RWPE2 (cell line): ENCODE measurements around the gene CIC.

Experiments
- ATAC-seq: fragments of 200-7000 bp; cut with Tn5 transposase; 3 replicates; pipeline ENCODE4 v1.9.1; 2021; ENCODE audit warnings: low read depth
- DNase-seq: peaks from one replicate; pipeline ENCODE4 v3.0.0-alpha.2; 2020; ENCODE audit warnings: low spot score
- H3K27ac ChIP-seq: fragments of 450-650 bp; 2 replicates; pipeline ENCODE4 v1.5.1; 2017; ENCODE audit warnings: mild to moderate bottlenecking; ENCODE audit not compliant: poor library complexity, severe bottlenecking
- H3K27me3 ChIP-seq: fragments of 250-450 bp; sonication (Bioruptor Pico); 2 replicates; pipeline ENCODE4 v1.5.1; 2021; ENCODE audit warnings: mild to moderate bottlenecking, moderate library complexity; ENCODE audit not compliant: insufficient read depth, poor library complexity, severe bottlenecking
- H3K36me3 ChIP-seq: fragments of 250-450 bp; sonication (Bioruptor Pico); 2 replicates; pipeline ENCODE4 v1.5.1; 2020; ENCODE audit warnings: low read depth, mild to moderate bottlenecking, moderate library complexity
- H3K4me1 ChIP-seq: fragments of 250-450 bp; sonication (Bioruptor Pico); 2 replicates; pipeline ENCODE4 v1.5.1; 2021; ENCODE audit warnings: mild to moderate bottlenecking, moderate library complexity; ENCODE audit not compliant: insufficient read depth, poor library complexity, severe bottlenecking
- H3K4me3 ChIP-seq: fragments of 250-450 bp; sonication (Bioruptor Pico); 2 replicates; pipeline ENCODE4 v1.5.1; 2021; ENCODE audit warnings: mild to moderate bottlenecking, moderate library complexity; ENCODE audit not compliant: severe bottlenecking
- H3K9me3 ChIP-seq: fragments of 250-450 bp; sonication (Bioruptor Pico); 2 replicates; pipeline ENCODE4 v1.5.1; 2021; ENCODE audit warnings: mild to moderate bottlenecking, moderate library complexity; ENCODE audit not compliant: severe bottlenecking
- CTCF ChIP-seq: fragments of 450-650 bp; IDR thresholded peaks from one replicate; pipeline ENCODE4 v1.5.1; 2017; ENCODE audit warnings: mild to moderate bottlenecking, moderate library complexity; ENCODE audit not compliant: poor library complexity, severe bottlenecking

Gene CIC

GRCh38 chr19:42268142-42268703 lies 829 bp upstream of the CIC start:
- peaks cover 5% of the 10 kb centered on the region for H3K4me1 ChIP-seq
- H3K27ac ChIP-seq: peak overlapping the region; percentile 98
- H3K36me3 ChIP-seq: no peaks in the 10 kb centered on the region
- TF ChIP-seq CTCF: no peak
- peak; percentile 47 for ATAC-seq
- peak; percentile 98 for DNase-seq
- H3K9me3 ChIP-seq: no peaks in the 10 kb centered on the region
- peak overlapping the region; percentile 84 for H3K4me3 ChIP-seq
- H3K27me3 ChIP-seq: no peaks in the 10 kb centered on the region

- peak overlapping the region; percentile 98 for H3K27ac ChIP-seq
- no peaks in the 10 kb centered on the region for H3K27me3 ChIP-seq
- DNase-seq (peak; percentile 57), ATAC-seq (no peak)
- H3K4me1 ChIP-seq: peaks cover 5% of the 10 kb centered on the region
- H3K4me3 ChIP-seq: peak overlapping the region; percentile 84
- peaks cover 5% of the 10 kb centered on the region for H3K36me3 ChIP-seq
- H3K9me3 ChIP-seq: no peaks in the 10 kb centered on the region
- no peak for TF ChIP-seq CTCF
Observed at GRCh38 chr19:42269478-42270345, 660 bp downstream of the CIC start.

- H3K36me3 ChIP-seq: peaks cover 13% of the 10 kb centered on the region
- H3K27me3 ChIP-seq: no peaks in the 10 kb centered on the region
- DNase-seq: peak; percentile 89
- peak overlapping the region; percentile 98 for H3K27ac ChIP-seq
- no peaks in the 10 kb centered on the region for H3K9me3 ChIP-seq
- peaks cover 10% of the 10 kb centered on the region for H3K4me1 ChIP-seq
- TF ChIP-seq CTCF: no peak
- H3K4me3 ChIP-seq: peak overlapping the region; percentile 84
- ATAC-seq: peak; percentile 24
Observed at GRCh38 chr19:42270346-42271044, 1.4 kb downstream of the CIC start.

- no peak for TF ChIP-seq CTCF
- no peaks in the 10 kb centered on the region for H3K27me3 ChIP-seq
- no peak overlapping the region for H3K4me3 ChIP-seq
- peak overlapping the region; percentile 98 for H3K27ac ChIP-seq
- peaks cover 17% of the 10 kb centered on the region for H3K36me3 ChIP-seq
- ATAC-seq (no peak), DNase-seq (no peak)
- peaks cover 10% of the 10 kb centered on the region for H3K4me1 ChIP-seq
- H3K9me3 ChIP-seq: no peaks in the 10 kb centered on the region
Observed at GRCh38 chr19:42271045-42271419, 2.0 kb downstream of the CIC start.
